PC-9 (cell line): Measurements from ENCODE around the gene CCDC70.

Experiments used
- CTCF ChIP-seq: fragments of 200-600 bp; sonication (generic); conservative IDR thresholded peaks from 2 replicates; pipeline ENCODE4 v1.6.1; 2017; ENCODE audit warnings: mixed run types, antibody characterized with exemption, mild to moderate bottlenecking, moderate library complexity
- EZH2 ChIP-seq: fragments of 200-600 bp; sonication (generic); IDR thresholded peaks from 2 replicates; pipeline ENCODE4 v1.8.0; 2017; ENCODE audit warnings: antibody characterized with exemption, low read depth

DNA sequence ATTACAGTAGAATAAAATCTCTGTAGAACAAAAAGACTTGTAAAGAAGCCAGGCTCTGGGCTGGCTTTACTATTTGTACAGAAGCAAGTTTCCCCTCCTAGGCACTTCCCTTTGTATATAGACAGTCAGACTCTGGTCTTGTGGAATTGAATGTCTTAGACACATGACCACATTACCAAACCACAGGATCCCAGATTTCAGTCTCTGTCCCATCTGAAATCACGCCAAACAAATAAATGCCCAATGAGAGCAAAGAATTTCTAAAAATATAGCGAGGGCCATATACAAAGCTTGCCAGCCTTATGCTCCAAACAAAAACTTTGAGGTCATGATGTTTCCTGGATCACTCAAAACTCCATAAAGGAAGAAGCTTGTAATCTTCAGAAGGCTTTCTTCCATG is 23.9 kb downstream of the CCDC70 start:
- TF ChIP-seq CTCF, result no peak
- TF ChIP-seq EZH2, result no peak
